HepG2 (cell line): Measurements from ENCODE around the gene PMVK. TPM values are rescaled to one million over a fixed set of nuclear protein-coding genes. Genes with fewer than 3 reads are reported as not detected.

Experiments
- GABPA ChIP-seq, 2 experiments: IDR thresholded peaks; 2 replicates each; pipeline ENCODE4 v1.6.1; 2011 to 2016; ENCODE audit warnings: low read depth in 2 of 2, low read length in 1 of 2, missing biosample characterization in 1 of 2, missing genetic modification characterization in 1 of 2
- RXRA ChIP-seq: sonication (generic); formaldehyde crosslinking; IDR thresholded peaks from 2 replicates; pipeline ENCODE4 v1.5.1; 2020; ENCODE audit warnings: missing genetic modification reagents
- SALL1 ChIP-seq: sonication (generic); formaldehyde crosslinking; IDR thresholded peaks from 2 replicates; pipeline ENCODE4 v1.8.0; 2022; ENCODE audit warnings: mild to moderate bottlenecking, missing genetic modification reagents
- ZMYM2 ChIP-seq: sonication (generic); formaldehyde crosslinking; IDR thresholded peaks from 2 replicates; pipeline ENCODE4 v1.8.0; 2022; ENCODE audit warnings: mild to moderate bottlenecking, missing genetic modification reagents
- polyA plus RNA-seq, 8 experiments: library from polyadenylated mRNA; depleted of rRNA in 3 of 8; stranded (reverse) in 7 of 8; unstranded in 1 of 8; fragments of >200 nt; fragmentation: Illumina TruSeq in 4 of 8; extraction: Trizol in 4 of 8; gene quantifications; 2 replicates each; pipeline versions ENCODE4 v1.2.1 to v1.2.3, GENCODE V29; 2011 to 2016; ENCODE audit warnings: low read depth in 4 of 8, missing spikeins in 1 of 8, mixed read lengths in 1 of 8; ENCODE audit not compliant: insufficient read depth in 1 of 8
- total RNA-seq, 5 experiments: library from RNA; depleted of rRNA; stranded (reverse); fragments of >200 nt; fragmentation: Illumina TruSeq; extraction: Trizol; gene quantifications; 2 replicates each; pipeline ENCODE4 v1.2.3, GENCODE V29; 2016; ENCODE audit warnings: low read depth in 1 of 5
- TF ChIP-seq, protein P1 (sequence below): sonication (generic); formaldehyde crosslinking; IDR thresholded peaks from 2 replicates; pipeline ENCODE4; 2020; ENCODE audit warnings: missing genetic modification reagents, mild to moderate bottlenecking, borderline replicate concordance
- TF ChIP-seq, protein P2 (sequence below): sonication (generic); formaldehyde crosslinking; IDR thresholded peaks from 2 replicates; pipeline ENCODE4 v1.4.0; 2020; ENCODE audit warnings: low read depth, missing genetic modification reagents

PMVK gene
- total and polyA plus RNA-seq, 2 of the 13 experiments (the other 11 are each of a cell fraction or from before 2014, with no cell fraction given) = 3.9 to 12.6 TPM

DNA sequence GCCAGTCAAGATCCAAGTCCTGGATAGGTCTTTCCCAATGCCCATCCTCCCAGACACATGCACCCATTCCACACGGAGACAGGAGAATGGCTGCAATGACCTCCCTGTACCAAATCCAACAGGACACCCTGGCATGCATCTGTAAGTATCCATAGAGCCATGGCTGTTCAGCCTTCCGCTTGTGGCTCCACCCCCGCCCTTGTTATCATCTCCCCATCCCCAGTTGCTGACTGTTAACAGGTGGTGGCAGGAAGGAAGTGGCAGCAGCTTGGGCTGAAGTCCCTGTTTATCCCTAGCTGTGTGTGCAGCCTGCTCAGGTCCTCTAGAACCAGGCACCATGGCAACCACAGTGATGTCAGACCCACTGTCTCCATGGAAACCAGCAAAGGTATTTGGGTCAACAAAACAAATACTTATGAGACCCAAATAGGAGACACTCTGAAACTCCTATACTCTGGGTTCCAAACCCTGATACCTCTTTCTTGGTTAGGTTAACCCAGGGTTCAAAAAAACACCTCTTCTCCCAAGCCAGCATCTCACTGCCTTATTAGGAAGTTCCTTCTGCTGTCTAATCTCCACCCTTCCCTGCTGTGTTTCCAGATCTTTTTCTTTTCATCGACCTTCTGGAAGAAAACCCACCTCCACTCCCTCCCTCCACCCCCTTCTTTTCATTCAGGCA lies 18.7 kb upstream of the PMVK start (continued):
- TF ChIP-seq GABPA (IDR thresholded peaks at IDR 0.05; ENCODE audit: low read depth, low read length) = no peak
- TF ChIP-seq GABPA (CRISPR knock-in tag; IDR thresholded peaks at IDR 0.05; ENCODE audit: low read depth) = peak; percentile 78
- TF ChIP-seq ZMYM2 (CRISPR knock-in tag) = no peak
- TF ChIP-seq, protein P1, sequence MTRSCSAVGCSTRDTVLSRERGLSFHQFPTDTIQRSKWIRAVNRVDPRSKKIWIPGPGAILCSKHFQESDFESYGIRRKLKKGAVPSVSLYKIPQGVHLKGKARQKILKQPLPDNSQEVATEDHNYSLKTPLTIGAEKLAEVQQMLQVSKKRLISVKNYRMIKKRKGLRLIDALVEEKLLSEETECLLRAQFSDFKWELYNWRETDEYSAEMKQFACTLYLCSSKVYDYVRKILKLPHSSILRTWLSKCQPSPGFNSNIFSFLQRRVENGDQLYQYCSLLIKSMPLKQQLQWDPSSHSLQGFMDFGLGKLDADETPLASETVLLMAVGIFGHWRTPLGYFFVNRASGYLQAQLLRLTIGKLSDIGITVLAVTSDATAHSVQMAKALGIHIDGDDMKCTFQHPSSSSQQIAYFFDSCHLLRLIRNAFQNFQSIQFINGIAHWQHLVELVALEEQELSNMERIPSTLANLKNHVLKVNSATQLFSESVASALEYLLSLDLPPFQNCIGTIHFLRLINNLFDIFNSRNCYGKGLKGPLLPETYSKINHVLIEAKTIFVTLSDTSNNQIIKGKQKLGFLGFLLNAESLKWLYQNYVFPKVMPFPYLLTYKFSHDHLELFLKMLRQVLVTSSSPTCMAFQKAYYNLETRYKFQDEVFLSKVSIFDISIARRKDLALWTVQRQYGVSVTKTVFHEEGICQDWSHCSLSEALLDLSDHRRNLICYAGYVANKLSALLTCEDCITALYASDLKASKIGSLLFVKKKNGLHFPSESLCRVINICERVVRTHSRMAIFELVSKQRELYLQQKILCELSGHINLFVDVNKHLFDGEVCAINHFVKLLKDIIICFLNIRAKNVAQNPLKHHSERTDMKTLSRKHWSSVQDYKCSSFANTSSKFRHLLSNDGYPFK (CRISPR knock-in tag) = no peak
- TF ChIP-seq, protein P2, sequence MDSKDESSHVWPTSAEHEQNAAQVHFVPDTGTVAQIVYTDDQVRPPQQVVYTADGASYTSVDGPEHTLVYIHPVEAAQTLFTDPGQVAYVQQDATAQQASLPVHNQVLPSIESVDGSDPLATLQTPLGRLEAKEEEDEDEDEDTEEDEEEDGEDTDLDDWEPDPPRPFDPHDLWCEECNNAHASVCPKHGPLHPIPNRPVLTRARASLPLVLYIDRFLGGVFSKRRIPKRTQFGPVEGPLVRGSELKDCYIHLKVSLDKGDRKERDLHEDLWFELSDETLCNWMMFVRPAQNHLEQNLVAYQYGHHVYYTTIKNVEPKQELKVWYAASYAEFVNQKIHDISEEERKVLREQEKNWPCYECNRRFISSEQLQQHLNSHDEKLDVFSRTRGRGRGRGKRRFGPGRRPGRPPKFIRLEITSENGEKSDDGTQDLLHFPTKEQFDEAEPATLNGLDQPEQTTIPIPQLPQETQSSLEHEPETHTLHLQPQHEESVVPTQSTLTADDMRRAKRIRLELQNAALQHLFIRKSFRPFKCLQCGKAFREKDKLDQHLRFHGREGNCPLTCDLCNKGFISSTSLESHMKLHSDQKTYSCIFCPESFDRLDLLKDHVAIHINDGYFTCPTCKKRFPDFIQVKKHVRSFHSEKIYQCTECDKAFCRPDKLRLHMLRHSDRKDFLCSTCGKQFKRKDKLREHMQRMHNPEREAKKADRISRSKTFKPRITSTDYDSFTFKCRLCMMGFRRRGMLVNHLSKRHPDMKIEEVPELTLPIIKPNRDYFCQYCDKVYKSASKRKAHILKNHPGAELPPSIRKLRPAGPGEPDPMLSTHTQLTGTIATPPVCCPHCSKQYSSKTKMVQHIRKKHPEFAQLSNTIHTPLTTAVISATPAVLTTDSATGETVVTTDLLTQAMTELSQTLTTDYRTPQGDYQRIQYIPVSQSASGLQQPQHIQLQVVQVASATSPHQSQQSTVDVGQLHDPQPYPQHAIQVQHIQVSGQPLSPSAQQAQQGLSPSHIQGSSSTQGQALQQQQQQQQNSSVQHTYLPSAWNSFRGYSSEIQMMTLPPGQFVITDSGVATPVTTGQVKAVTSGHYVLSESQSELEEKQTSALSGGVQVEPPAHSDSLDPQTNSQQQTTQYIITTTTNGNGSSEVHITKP (CRISPR knock-in tag) = peak; percentile 49; the same call in 1 of the 2 replicates
- no peak; the same call in 1 of the 2 replicates for TF ChIP-seq RXRA
- TF ChIP-seq SALL1 (CRISPR knock-in tag) = peak; percentile 54; the same call in 1 of the 2 replicates
